GM10248 (cell line): ENCODE results near the gene ELOVL5.
"Not testable (repeated sequence)": the region's sequence is repeated elsewhere in the genome, so short reads cannot be mapped to it uniquely, and the experiment has no call there.

Source experiments
- CTCF ChIA-PET: fragments of 300-600 bp; sonication (Branson Sonifier 250); formaldehyde crosslinking; extraction: SDS; loops from one replicate; lab custom pipeline; 2021; ENCODE audit warnings: antibody characterized with exemption; lab: Yijun Ruan, JAX
- POLR2A ChIA-PET: fragments of 350-650 bp; sonication (Branson Sonifier 250); formaldehyde crosslinking; extraction: SDS; loops from one replicate; lab custom pipeline; 2020; ENCODE audit warnings: antibody characterized with exemption; lab: Yijun Ruan, JAX
- DNase-seq: peaks from one replicate; pipeline ENCODE4 v3.0.0; 2012; ENCODE audit errors: extremely low spot score
- TF ChIP-seq, protein P1 (sequence below): IDR thresholded peaks from 2 replicates; pipeline ENCODE4 v1.5.1; 2012; ENCODE audit warnings: mild to moderate bottlenecking, low read depth; ENCODE audit errors: extremely low read depth, missing control alignments, control extremely low read depth

The ELOVL5 gene

GRCh38 chr6:53311586-53311935 lies 37.2 kb downstream of the ELOVL5 start:
- TF ChIP-seq, protein P1, sequence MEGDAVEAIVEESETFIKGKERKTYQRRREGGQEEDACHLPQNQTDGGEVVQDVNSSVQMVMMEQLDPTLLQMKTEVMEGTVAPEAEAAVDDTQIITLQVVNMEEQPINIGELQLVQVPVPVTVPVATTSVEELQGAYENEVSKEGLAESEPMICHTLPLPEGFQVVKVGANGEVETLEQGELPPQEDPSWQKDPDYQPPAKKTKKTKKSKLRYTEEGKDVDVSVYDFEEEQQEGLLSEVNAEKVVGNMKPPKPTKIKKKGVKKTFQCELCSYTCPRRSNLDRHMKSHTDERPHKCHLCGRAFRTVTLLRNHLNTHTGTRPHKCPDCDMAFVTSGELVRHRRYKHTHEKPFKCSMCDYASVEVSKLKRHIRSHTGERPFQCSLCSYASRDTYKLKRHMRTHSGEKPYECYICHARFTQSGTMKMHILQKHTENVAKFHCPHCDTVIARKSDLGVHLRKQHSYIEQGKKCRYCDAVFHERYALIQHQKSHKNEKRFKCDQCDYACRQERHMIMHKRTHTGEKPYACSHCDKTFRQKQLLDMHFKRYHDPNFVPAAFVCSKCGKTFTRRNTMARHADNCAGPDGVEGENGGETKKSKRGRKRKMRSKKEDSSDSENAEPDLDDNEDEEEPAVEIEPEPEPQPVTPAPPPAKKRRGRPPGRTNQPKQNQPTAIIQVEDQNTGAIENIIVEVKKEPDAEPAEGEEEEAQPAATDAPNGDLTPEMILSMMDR: no peak
- no peak for DNase-seq
- ChIA-PET CTCF (interaction anchor here (0.9 to 1.4 kb wide), 5 partner anchors 10 to 28 kb away, joined by 3 to 6 read pairs (median 3); no protein-coding TSS in a partner anchor), POLR2A (no interaction called here)

- TF ChIP-seq, protein P1: no peak
- ChIA-PET POLR2A (no interaction called here), CTCF (interaction anchor here (0.9 to 2.5 kb wide), 9 partner anchors 8 to 55 kb away, joined by 3 to 13 read pairs (median 3); no protein-coding TSS in a partner anchor)
- DNase-seq: no peak
These were observed 37.8 kb downstream of the ELOVL5 start for GRCh38 chr6:53310771-53311585.

- ChIA-PET POLR2A (interaction anchor here (0.6 to 0.8 kb wide), 2 partner anchors 38 to 945 kb away, joined by 3 to 4 read pairs; partner anchors contain the start of gene ELOVL5), CTCF (interaction anchor here (0.9 to 2.5 kb wide), 8 partner anchors 9 to 43 kb away, joined by 3 to 13 read pairs (median 4); partner anchors contain the start of gene ELOVL5)
- TF ChIP-seq, protein P1: no peak
- no peak for DNase-seq
These were observed 38.8 kb downstream of the ELOVL5 start for GRCh38 chr6:53309901-53310300.

- TF ChIP-seq, protein P1: no peak
- ChIA-PET CTCF (interaction anchor here (0.9 to 2.5 kb wide), 9 partner anchors 8 to 102 kb away, joined by 3 to 13 read pairs (median 3); partner anchors contain the start of gene ELOVL5), POLR2A (interaction anchor here (0.6 to 0.8 kb wide), 2 partner anchors 39 to 944 kb away, joined by 3 to 4 read pairs; partner anchors contain the start of gene ELOVL5)
- DNase-seq: peak; percentile 22
These were observed 39.5 kb downstream of the ELOVL5 start for GRCh38 chr6:53309059-53309900.

DNA sequence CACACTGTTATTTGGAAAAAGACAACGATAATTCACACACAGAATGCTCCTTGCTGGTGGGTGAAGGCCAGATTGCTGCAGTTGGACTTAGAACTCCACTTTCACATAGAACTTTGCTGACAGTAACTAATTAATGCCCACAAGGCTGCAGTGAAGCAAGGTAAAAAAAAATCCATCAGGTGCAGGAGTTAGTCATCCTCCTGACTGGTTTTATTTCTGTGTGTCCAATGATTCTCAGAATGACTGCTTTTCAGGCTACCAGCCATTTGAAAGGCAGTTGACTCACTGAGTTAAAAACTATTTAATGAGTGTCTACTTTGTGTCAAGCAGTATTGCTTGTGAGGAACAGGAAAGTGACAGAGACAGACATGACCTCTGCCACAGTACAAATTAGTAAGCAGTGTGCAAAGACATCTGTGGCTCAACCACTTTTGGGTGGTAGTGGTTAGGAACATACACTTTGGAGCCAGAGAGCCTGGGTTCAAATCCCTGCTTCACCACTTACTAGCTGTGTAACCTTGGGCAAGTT lies 41.9 kb downstream of the ELOVL5 start:
- CTCF ChIA-PET: interaction anchor here (1.4 kb wide), 1 partner anchor 30 kb away, joined by 4 read pairs; no protein-coding TSS in a partner anchor
- DNase-seq: peak; percentile 37
- TF ChIP-seq, protein P1: no peak
- POLR2A ChIA-PET: no interaction called here

DNA sequence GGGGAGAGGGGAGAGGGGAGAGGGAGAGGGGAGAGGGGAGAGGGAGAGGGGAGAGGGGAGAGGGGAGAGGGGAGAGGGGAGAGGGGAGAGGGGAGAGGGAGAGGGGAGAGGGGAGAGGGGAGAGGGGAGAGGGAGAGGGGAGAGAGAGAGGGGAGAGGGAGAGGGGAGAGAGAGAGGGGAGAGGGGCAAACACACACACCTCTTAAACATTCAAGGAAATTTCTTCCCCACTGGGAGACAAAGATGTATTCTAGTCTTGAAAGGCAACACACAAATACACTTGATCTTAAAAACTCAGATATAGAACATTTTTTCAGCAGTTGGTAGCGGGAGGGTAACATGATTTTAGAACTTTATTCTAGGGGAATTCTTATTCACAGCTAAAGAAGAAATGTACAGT lies 42.5 kb downstream of the ELOVL5 start:
- POLR2A ChIA-PET, CTCF ChIA-PET, DNase-seq: not testable (repeated sequence)

- DNase-seq, CTCF ChIA-PET, POLR2A ChIA-PET: not testable (repeated sequence)
These were observed 43.2 kb downstream of the ELOVL5 start for GRCh38 chr6:53305506-53306005.

DNA sequence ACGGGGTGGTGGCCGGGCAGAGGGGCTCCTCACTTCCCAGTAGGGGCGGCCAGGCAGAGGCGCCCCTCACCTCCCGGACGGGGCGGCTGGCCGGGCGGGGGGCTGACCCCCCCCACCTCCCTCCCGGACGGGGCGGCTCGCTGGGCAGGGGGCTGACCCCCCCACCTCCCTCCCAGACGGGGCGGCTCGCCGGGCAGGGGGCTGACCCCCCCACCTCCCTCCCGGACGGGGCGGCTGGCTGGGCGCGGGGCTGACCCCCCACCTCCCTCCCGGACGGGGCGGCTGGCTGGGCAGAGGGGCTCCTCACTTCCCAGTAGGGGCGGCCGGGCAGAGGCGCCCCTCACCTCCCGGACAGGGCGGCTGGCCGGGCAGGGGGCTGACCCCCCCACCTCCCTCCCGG lies 43.8 kb downstream of the ELOVL5 start:
- CTCF ChIA-PET, POLR2A ChIA-PET, DNase-seq: not testable (repeated sequence)
